Left cardiac atrium (tissue), 4 donors: ENCODE results near the gene PLXNA2. TPM values are rescaled to one million over a fixed set of nuclear protein-coding genes. Genes with fewer than 3 reads are reported as not detected.

Experiments
- ATAC-seq, 2 donors: fragments of 200-7000 bp; cut with Tn5 transposase; one replicate each; pipeline ENCODE4 v1.9.1; 2020; ENCODE audit warnings: mild to moderate bottlenecking in 2 of 2, moderate library complexity in 2 of 2
- DNase-seq: peaks from one replicate; pipeline ENCODE4 v3.0.0-alpha.2; 2020
- intact Hi-C, 2 donors: fragments of 100-400 bp; cut with DNase I; formaldehyde crosslinking; loops; one replicate each; pipeline versions ENCODE4 v1.14.1 to v1.15.1; 2022 to 2023
- total RNA-seq, 2 donors: library from RNA; stranded (reverse); fragmentation: NEBNext Ultra II Directional; extraction: Animal tissue kit (Norgen Biotek cat#: 25700); gene quantifications; one replicate each; pipeline ENCODE4 v1.2.1, GENCODE V29; 2021
- donor health status: DM: no; HTN: yes; CAD: no.
- donor health status: DM: no; HTN: yes; CAD: no; lungs with severe emphysema.
- donor health status: DM: yes; HTN: yes; CAD: no.
- donor health status: Dilated cardiomyopathy.

Gene PLXNA2
- total RNA-seq, 2 donors from 2014 or later: 13.3 to 43.4 TPM

GRCh38 chr1:208052926-208053407, 191.2 kb downstream of the PLXNA2 start:
- intact Hi-C loops: no loop called here
- no peak for ATAC-seq

GRCh38 chr1:208052135-208052534, 192.0 kb downstream of the PLXNA2 start:
- no peak for DNase-seq
- intact Hi-C loops: no loop called here
- ATAC-seq: no peak

More at GRCh38 chr1:208052926-208053407, 191.2 kb downstream of the PLXNA2 start:
- DNase-seq: no peak

- intact Hi-C loops: no loop called here
- ATAC-seq (no peak), DNase-seq (no peak)
These were observed 192.5 kb downstream of the PLXNA2 start for GRCh38 chr1:208051651-208052050.

GRCh38 chr1:208048904-208049303, 195.3 kb downstream of the PLXNA2 start:
- DNase-seq (no peak), ATAC-seq (peak in 1 of 2 donors; percentile 6)
- intact Hi-C loops: no loop called here

GRCh38 chr1:208047975-208048374, 196.2 kb downstream of the PLXNA2 start:
- ATAC-seq (peak; percentile 72 to 77), DNase-seq (peak; percentile 58)
- intact Hi-C loops: no loop called here

- peak; percentile 78 for DNase-seq
- ATAC-seq: peak; percentile 84 to 89
- intact Hi-C loops: no loop called here
These were observed 196.7 kb downstream of the PLXNA2 start for GRCh38 chr1:208047476-208047934.

- no peak for ATAC-seq
- intact Hi-C loops: no loop called here
- no peak for DNase-seq
These were observed 198.5 kb downstream of the PLXNA2 start for GRCh38 chr1:208045463-208046260.

GRCh38 chr1:208044589-208045462, 199.4 kb downstream of the PLXNA2 start:
- intact Hi-C loops: no loop called here
- ATAC-seq: no peak
- DNase-seq: no peak

- ATAC-seq: peak in 1 of 2 donors; percentile 7
- intact Hi-C loops: no loop called here
- DNase-seq: no peak
These were observed 200.4 kb downstream of the PLXNA2 start for GRCh38 chr1:208043691-208044181.

GRCh38 chr1:208042868-208043267, 201.3 kb downstream of the PLXNA2 start:
- no peak for DNase-seq
- intact Hi-C loops: no loop called here

GRCh38 chr1:208042041-208042615, 202.1 kb downstream of the PLXNA2 start:
- DNase-seq: no peak
- ATAC-seq: no peak
- intact Hi-C loops: no loop called here

More at GRCh38 chr1:208042868-208043267, 201.3 kb downstream of the PLXNA2 start:
- ATAC-seq: no peak

- intact Hi-C loops: no loop called here
- no peak for DNase-seq
- no peak for ATAC-seq
These were observed 202.7 kb downstream of the PLXNA2 start for GRCh38 chr1:208041505-208041904.

GRCh38 chr1:208040821-208041297, 203.3 kb downstream of the PLXNA2 start:
- DNase-seq (no peak), ATAC-seq (no peak)
- intact Hi-C loops: no loop called here

- intact Hi-C loops: loop anchor here in 1 of 2 donors (10.0 kb wide), 1 partner anchor 55 kb away; no protein-coding TSS in a partner anchor
- no peak for DNase-seq
- ATAC-seq: no peak
These were observed 204.4 kb downstream of the PLXNA2 start for GRCh38 chr1:208039536-208040332.

GRCh38 chr1:208038303-208038702, 205.9 kb downstream of the PLXNA2 start:
- intact Hi-C loops: loop anchor here in 1 of 2 donors (10.0 kb wide), 1 partner anchor 56 kb away; no protein-coding TSS in a partner anchor
- DNase-seq: no peak
- ATAC-seq: no peak

- DNase-seq (no peak), ATAC-seq (no peak)
- intact Hi-C loops: loop anchor here in 1 of 2 donors (10.0 kb wide), 1 partner anchor 58 kb away; no protein-coding TSS in a partner anchor
These were observed 207.0 kb downstream of the PLXNA2 start for GRCh38 chr1:208036918-208037766.
